Type B pancreatic cell (in vitro differentiated cells): Measurements from ENCODE around the gene SLC2A14. TPM values are rescaled to one million over a fixed set of nuclear protein-coding genes. Genes with fewer than 3 reads are reported as not detected.
"Not testable (repeated sequence)": the region's sequence is repeated elsewhere in the genome, so short reads cannot be mapped to it uniquely, and the experiment has no call there.

Experiments used
- DNase-seq: peaks from one replicate; pipeline ENCODE4 v3.0.0; 2021; ENCODE audit warnings: mixed read lengths; ENCODE audit not compliant: unreplicated experiment; ENCODE audit errors: extremely low spot score
- H3K27ac Mint-ChIP-seq: 2 replicates; pipeline ENCODE4 v1.8.0; 2021; ENCODE audit warnings: mild to moderate bottlenecking, mixed read lengths
- H3K27me3 Mint-ChIP-seq: 2 replicates; pipeline ENCODE4 v1.8.0; 2021; ENCODE audit warnings: mixed read lengths
- H3K36me3 Mint-ChIP-seq: 2 replicates; pipeline ENCODE4 v1.8.0; 2021; ENCODE audit warnings: mixed read lengths
- H3K4me1 Mint-ChIP-seq: one replicate; pipeline ENCODE4 v1.8.0; 2021; ENCODE audit warnings: mixed read lengths; ENCODE audit not compliant: unreplicated experiment
- H3K4me3 Mint-ChIP-seq: 2 replicates; pipeline ENCODE4 v1.8.0; 2021; ENCODE audit warnings: mild to moderate bottlenecking, mixed read lengths
- H3K9me3 Mint-ChIP-seq: 2 replicates; pipeline ENCODE4 v1.8.0; 2021; ENCODE audit warnings: mixed read lengths
- CTCF ChIP-seq: fragments of 200-600 bp; sonication (generic); conservative IDR thresholded peaks from 2 replicates; pipeline ENCODE4 v1.5.0; 2021; ENCODE audit warnings: antibody characterized with exemption, mild to moderate bottlenecking
- long read RNA-seq: library from polyadenylated mRNA; unstranded; transcript quantifications from one replicate; pipeline ENCODE4 v2.0.0, GENCODE V29; 2020
- total RNA-seq: library from RNA; stranded (reverse); gene quantifications from 2 replicates; pipeline ENCODE4 v1.2.1, GENCODE V29; 2021; ENCODE audit warnings: low replicate concordance

The SLC2A14 gene
- total RNA-seq, result 7.0 and 50.0 TPM in 2 replicates
- long read RNA-seq, partial matches to known transcripts, result 4 of 13 reads
- long read RNA-seq, other reads (novel, unspliced or antisense), result 9 of 13 reads

DNA sequence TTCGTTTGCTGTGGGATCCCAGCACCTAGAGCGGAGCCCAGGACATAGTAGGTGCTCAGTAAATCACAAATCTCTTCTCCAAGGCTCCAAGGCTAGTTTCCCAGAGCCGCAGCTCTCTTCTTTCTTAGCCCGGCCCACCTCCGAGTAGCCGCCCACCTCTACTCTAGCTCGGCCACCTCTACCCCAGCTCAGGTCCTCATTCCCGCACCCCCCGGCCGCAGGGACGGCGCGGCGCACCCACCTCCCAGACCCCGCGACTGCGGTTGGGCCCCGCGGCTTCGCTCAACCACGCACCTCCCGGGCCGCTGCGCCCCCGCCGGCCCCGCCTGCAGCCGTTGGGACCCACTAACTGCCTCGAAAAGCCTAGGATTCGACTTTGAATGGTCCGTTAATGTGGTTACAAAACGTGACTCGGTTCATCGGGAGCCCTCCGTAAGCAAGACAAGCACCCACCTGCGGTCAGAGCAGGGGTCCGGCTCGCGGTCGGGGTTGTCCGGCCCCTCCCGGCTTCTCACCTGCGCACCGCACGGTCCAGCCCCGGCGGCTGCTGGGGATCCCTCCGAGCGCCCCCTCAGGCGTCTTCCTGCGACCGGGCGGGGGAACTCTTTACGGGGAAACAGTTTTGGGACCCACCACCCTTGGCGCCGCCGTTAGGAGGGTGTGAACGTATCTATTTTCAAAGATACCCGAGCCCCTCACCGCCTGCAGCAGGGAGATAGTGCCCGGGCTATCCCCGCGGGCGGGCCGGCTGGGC, at the start of gene SLC2A14:
TSS of gene SLC2A14 (minus strand) at position 350 of the 754 bp plus-strand sequence. CDS start 3,035 bp downstream, outside the sequence.
- Mint-ChIP-seq H3K27me3 (peaks cover 8% of the 10 kb centered on the region), H3K9me3 (peaks cover 3% of the 10 kb centered on the region), H3K4me1 (no peaks in the 10 kb centered on the region), H3K36me3 (peaks cover 4% of the 10 kb centered on the region), H3K27ac (no peak within 1 kb of the TSS), H3K4me3 (no peak within 1 kb of the TSS)
- TF ChIP-seq CTCF, result no peak
- DNase-seq, result no peak

DNA sequence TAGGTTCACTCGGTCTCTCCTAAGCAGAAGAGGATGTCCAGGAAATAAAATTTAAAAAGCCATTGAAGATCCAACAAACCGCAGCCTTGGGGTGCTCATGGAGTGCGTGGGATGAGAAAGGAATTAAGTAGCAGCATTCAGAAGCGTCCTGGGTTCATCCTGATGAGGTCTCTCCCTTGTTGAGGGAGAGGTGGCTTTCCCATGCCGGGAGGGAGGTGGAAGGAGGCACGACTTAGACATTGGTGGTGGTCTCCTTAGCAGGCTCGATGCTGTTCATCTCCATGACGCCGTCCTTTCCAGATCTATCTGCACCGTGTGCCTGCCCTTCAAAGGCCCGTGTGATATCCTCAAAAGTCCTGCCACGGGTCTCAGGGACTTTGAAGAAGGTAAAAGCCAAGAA, 48.5 kb upstream of the SLC2A14 start:
- Mint-ChIP-seq H3K36me3 (peaks cover 63% of the 10 kb centered on the region), H3K4me3 (peak overlapping the region; percentile 23), H3K27ac (peak overlapping the region; percentile 62)
- not testable (repeated sequence) for H3K9me3 Mint-ChIP-seq, H3K4me1 Mint-ChIP-seq, H3K27me3 Mint-ChIP-seq, DNase-seq

DNA sequence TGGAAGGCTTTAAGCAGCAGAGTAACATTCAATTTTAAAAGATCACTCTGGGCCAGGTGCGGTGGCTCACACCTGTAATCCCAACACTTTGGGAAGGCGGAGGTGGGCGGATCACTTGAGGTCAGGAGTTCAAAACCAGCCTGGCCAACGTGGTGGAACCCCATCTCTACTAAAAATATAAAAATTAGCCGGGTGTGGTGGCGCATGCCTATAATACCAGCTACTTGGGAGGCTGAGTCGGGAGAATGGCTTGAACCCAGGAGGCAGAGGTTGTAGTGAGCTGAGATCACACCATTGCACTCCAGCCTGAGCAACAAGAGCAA, 45.5 kb upstream of the SLC2A14 start:
- not testable (repeated sequence) for H3K9me3 Mint-ChIP-seq

GRCh38 chr12:7917392-7918267, 44.9 kb upstream of the SLC2A14 start:
- H3K36me3 Mint-ChIP-seq, result peaks cover 42% of the 10 kb centered on the region
- no peak for DNase-seq
- H3K27me3 Mint-ChIP-seq, result no peaks in the 10 kb centered on the region
- no peak for TF ChIP-seq CTCF
- H3K27ac Mint-ChIP-seq, result peak overlapping the region; percentile 80
- H3K4me1 Mint-ChIP-seq, result no peaks in the 10 kb centered on the region
- H3K9me3 Mint-ChIP-seq, result no peaks in the 10 kb centered on the region
- peak overlapping the region; percentile 17 for H3K4me3 Mint-ChIP-seq

More for the DNA sequence above, 45.5 kb upstream of the SLC2A14 start:
- H3K4me1 Mint-ChIP-seq, H3K27me3 Mint-ChIP-seq, H3K4me3 Mint-ChIP-seq, DNase-seq: not testable (repeated sequence)
- Mint-ChIP-seq H3K27ac (peak overlapping the region; percentile 62), H3K36me3 (peaks cover 44% of the 10 kb centered on the region)

DNA sequence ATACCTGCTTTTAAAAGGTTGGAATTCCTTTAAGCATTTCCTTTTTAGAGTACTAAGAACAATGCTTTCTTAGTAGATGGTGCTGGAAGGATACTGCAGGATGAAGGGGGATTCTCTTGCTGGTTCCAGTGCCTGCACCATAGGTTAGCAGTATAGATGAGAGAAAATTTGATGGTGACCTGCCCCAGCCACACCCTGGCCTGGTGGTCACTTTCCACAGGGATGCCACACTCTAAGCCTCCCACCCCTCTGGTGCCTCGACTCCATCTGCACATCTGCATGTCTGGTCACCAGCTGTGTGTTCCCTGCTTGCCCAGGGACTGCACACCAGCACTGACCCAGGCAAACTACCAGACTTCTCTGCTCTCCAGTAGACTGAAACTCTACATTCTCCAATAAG, 44.2 kb upstream of the SLC2A14 start:
- H3K4me3 Mint-ChIP-seq, result no peak overlapping the region
- no peak for TF ChIP-seq CTCF
- no peaks in the 10 kb centered on the region for H3K27me3 Mint-ChIP-seq
- peaks cover 39% of the 10 kb centered on the region for H3K36me3 Mint-ChIP-seq
- H3K9me3 Mint-ChIP-seq, result no peaks in the 10 kb centered on the region
- peak overlapping the region; percentile 80 for H3K27ac Mint-ChIP-seq
- no peak for DNase-seq
- no peaks in the 10 kb centered on the region for H3K4me1 Mint-ChIP-seq

DNA sequence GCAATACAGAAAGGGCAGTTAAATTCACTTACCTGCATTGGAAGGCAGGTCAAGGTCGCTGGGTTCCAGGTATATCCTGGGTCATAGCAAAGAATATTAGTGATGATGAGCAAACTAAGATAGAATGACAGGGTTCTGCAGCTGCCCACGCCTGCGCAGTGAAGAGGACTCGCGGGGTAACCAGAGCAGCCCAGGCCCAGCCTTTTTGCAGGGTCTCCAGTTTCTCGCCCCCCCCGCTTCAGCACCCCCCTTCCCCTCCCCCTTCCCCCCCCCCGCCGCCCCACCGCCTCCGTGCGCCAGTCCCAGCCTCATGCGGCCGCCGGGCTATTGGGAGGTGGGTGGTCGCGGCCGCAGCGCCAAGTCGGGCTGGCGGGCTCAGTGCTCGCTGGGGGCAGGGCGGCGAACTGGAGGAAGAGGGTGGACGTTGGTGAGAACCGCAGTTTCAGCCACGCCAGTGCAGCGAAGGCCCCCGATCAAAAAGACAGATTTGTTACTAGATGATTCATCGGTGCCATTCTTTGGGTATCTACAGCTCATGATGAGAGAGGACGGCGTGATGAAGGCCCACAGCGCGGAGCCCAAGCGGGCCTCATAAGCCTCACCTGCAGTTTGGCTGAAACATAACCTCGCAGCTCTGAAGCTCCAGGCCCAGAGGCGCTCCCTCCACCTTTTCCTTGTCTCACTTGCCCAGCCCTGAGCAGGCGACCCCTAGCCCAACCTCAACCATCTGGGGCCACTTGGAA, 43.1 kb upstream of the SLC2A14 start:
- Mint-ChIP-seq H3K36me3 (peaks cover 28% of the 10 kb centered on the region), H3K27me3 (no peaks in the 10 kb centered on the region), H3K4me1 (no peaks in the 10 kb centered on the region), H3K4me3 (no peak overlapping the region), H3K27ac (peak overlapping the region; percentile 80), H3K9me3 (no peaks in the 10 kb centered on the region)
- DNase-seq, result no peak
- no peak for TF ChIP-seq CTCF

DNA sequence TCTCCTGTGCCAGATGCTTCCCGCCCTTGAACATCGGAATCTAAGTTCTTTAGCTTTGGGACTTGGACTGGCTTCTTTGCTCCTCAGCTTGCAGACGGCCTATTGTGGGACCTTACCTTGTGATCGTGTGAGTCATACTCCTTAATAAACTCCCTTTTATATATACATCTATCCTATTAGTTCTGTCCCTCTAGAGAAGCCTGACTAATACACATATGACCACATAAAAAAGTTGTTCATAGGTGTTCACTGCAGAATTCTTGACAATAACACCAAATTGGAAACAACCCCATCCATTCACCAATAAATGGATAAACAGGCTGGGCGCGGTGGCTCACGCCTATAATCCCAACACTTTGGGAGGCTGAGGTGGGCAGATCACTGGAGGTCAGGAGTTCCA, 37.4 kb upstream of the SLC2A14 start:
- not testable (repeated sequence) for H3K36me3 Mint-ChIP-seq, DNase-seq, H3K27me3 Mint-ChIP-seq, H3K27ac Mint-ChIP-seq, H3K4me3 Mint-ChIP-seq, H3K9me3 Mint-ChIP-seq, H3K4me1 Mint-ChIP-seq
